Pons (tissue), 1 donor: ENCODE measurements around the gene DCTN3.

Source experiments
- DNase-seq: peaks from one replicate; pipeline ENCODE4 v3.0.0-alpha.2; 2016; ENCODE audit warnings: low spot score

The DCTN3 gene

GRCh38 chr9:34590381-34591247 is 29.7 kb downstream of the DCTN3 start:
- no peak for DNase-seq

- DNase-seq, result no peak
Measured at GRCh38 chr9:34589636-34590380, 30.5 kb downstream of the DCTN3 start, which contains the start of gene CNTFR. Gene CNTFR, minus strand, starts transcription at chr9:34589724. Its CDS starts 20,743 bp downstream, at chr9:34568981.

- no peak for DNase-seq
Measured at GRCh38 chr9:34588671-34589635, 31.3 kb downstream of the DCTN3 start.

GRCh38 chr9:34587271-34587670 is 33.0 kb downstream of the DCTN3 start:
- no peak for DNase-seq

GRCh38 chr9:34585946-34586669 is 34.2 kb downstream of the DCTN3 start:
- no peak for DNase-seq

GRCh38 chr9:34584970-34585369 is 35.3 kb downstream of the DCTN3 start:
- no peak for DNase-seq

GRCh38 chr9:34582787-34583186 is 37.5 kb downstream of the DCTN3 start:
- DNase-seq, result no peak

GRCh38 chr9:34581318-34581717 is 39.0 kb downstream of the DCTN3 start:
- no peak for DNase-seq

- DNase-seq, result no peak
Measured at GRCh38 chr9:34580358-34580757, 39.9 kb downstream of the DCTN3 start.

GRCh38 chr9:34579808-34580163 is 40.5 kb downstream of the DCTN3 start:
- DNase-seq, result no peak

GRCh38 chr9:34579104-34579807 is 41.0 kb downstream of the DCTN3 start:
- no peak for DNase-seq

- DNase-seq, result no peak
Measured at GRCh38 chr9:34578241-34579103, 41.8 kb downstream of the DCTN3 start.

GRCh38 chr9:34577400-34578240 is 42.7 kb downstream of the DCTN3 start:
- DNase-seq, result no peak

GRCh38 chr9:34576597-34577399 is 43.5 kb downstream of the DCTN3 start:
- DNase-seq, result no peak

- DNase-seq, result no peak
Measured at GRCh38 chr9:34575862-34576596, 44.3 kb downstream of the DCTN3 start.

GRCh38 chr9:34575241-34575640 is 45.1 kb downstream of the DCTN3 start:
- no peak for DNase-seq

- DNase-seq, result no peak
Measured at GRCh38 chr9:34574571-34574970, 45.7 kb downstream of the DCTN3 start.
